Measurements from ENCODE around the gene AXIN1.

The AXIN1 gene

GRCh38 chr16:305916-306626 lies 46.5 kb downstream of the AXIN1 start:
- TF ChIP-seq REST (IDR thresholded peaks at IDR 0.05; ENCODE audit: low read depth): no peak
- TF ChIP-seq EGR1 (IDR thresholded peaks at IDR 0.05): no peak
- no peak for TF ChIP-seq RAD21 (IDR thresholded peaks at IDR 0.05; ENCODE audit: low read depth)
- TF ChIP-seq NFIC (IDR thresholded peaks at IDR 0.05): no peak
- TF ChIP-seq CREB1 (IDR thresholded peaks at IDR 0.05; ENCODE audit: low read depth): no peak
- TF ChIP-seq ZBTB7A (IDR thresholded peaks at IDR 0.05; ENCODE audit: low read depth): no peak
- TF ChIP-seq CEBPB (IDR thresholded peaks at IDR 0.05): no peak
- no peak for TF ChIP-seq YY1 (IDR thresholded peaks at IDR 0.05; ENCODE audit: low read depth)
- no peak for TF ChIP-seq EP300 (IDR thresholded peaks at IDR 0.05; ENCODE audit: borderline replicate concordance)

- TF ChIP-seq MAX (IDR thresholded peaks at IDR 0.05) (no peak), RAD21 (IDR thresholded peaks at IDR 0.05; ENCODE audit: low read depth) (peak; percentile 28; the same call in 1 of the 2 replicates), TAF1 (IDR thresholded peaks at IDR 0.05; ENCODE audit: low read depth) (no peak), ZBTB7A (IDR thresholded peaks at IDR 0.05; ENCODE audit: low read depth) (no peak), TCF12 (IDR thresholded peaks at IDR 0.05; ENCODE audit: low read depth) (no peak), CEBPB (IDR thresholded peaks at IDR 0.05) (no peak), YY1 (IDR thresholded peaks at IDR 0.05; ENCODE audit: low read depth) (no peak)
Observed at GRCh38 chr16:303760-304505, 48.6 kb downstream of the AXIN1 start.

- no peak for TF ChIP-seq EP300 (IDR thresholded peaks at IDR 0.05; ENCODE audit: borderline replicate concordance)
- TF ChIP-seq USF1 (IDR thresholded peaks at IDR 0.05): no peak
- TF ChIP-seq ZBTB7A (IDR thresholded peaks at IDR 0.05; ENCODE audit: low read depth): no peak
- no peak for TF ChIP-seq FOXM1 (IDR thresholded peaks at IDR 0.05; ENCODE audit: borderline replicate concordance, low read depth)
- TF ChIP-seq EGR1 (IDR thresholded peaks at IDR 0.05): no peak
- TF ChIP-seq TEAD4 (IDR thresholded peaks at IDR 0.05): no peak
- no peak for TF ChIP-seq REST (IDR thresholded peaks at IDR 0.05; ENCODE audit: low read depth)
- no peak for TF ChIP-seq NFIC (IDR thresholded peaks at IDR 0.05)
- no peak for TF ChIP-seq RAD21 (IDR thresholded peaks at IDR 0.05; ENCODE audit: low read depth)
- no peak for TF ChIP-seq MAX (IDR thresholded peaks at IDR 0.05)
- no peak for TF ChIP-seq CREB1 (IDR thresholded peaks at IDR 0.05; ENCODE audit: low read depth)
- no peak for TF ChIP-seq TCF12 (IDR thresholded peaks at IDR 0.05; ENCODE audit: low read depth)
- TF ChIP-seq TAF1 (IDR thresholded peaks at IDR 0.05; ENCODE audit: low read depth): no peak
- TF ChIP-seq YY1 (IDR thresholded peaks at IDR 0.05; ENCODE audit: low read depth): no peak
- no peak for TF ChIP-seq CEBPB (IDR thresholded peaks at IDR 0.05)
Observed at GRCh38 chr16:301950-302349, 50.6 kb downstream of the AXIN1 start.

GRCh38 chr16:301235-301634 lies 51.3 kb downstream of the AXIN1 start:
- TF ChIP-seq USF1 (IDR thresholded peaks at IDR 0.05) (no peak), YY1 (IDR thresholded peaks at IDR 0.05; ENCODE audit: low read depth) (no peak), MAX (IDR thresholded peaks at IDR 0.05) (no peak), RAD21 (IDR thresholded peaks at IDR 0.05; ENCODE audit: low read depth) (no peak), EP300 (IDR thresholded peaks at IDR 0.05; ENCODE audit: borderline replicate concordance) (no peak), ZBTB7A (IDR thresholded peaks at IDR 0.05; ENCODE audit: low read depth) (no peak), CREB1 (IDR thresholded peaks at IDR 0.05; ENCODE audit: low read depth) (no peak), TCF12 (IDR thresholded peaks at IDR 0.05; ENCODE audit: low read depth) (no peak), FOXM1 (IDR thresholded peaks at IDR 0.05; ENCODE audit: borderline replicate concordance, low read depth) (no peak), REST (IDR thresholded peaks at IDR 0.05; ENCODE audit: low read depth) (no peak), NFIC (IDR thresholded peaks at IDR 0.05) (no peak), EGR1 (IDR thresholded peaks at IDR 0.05) (no peak), TEAD4 (IDR thresholded peaks at IDR 0.05) (no peak), CEBPB (IDR thresholded peaks at IDR 0.05) (no peak), TAF1 (IDR thresholded peaks at IDR 0.05; ENCODE audit: low read depth) (no peak)

Measured in Ishikawa (cell line).